NOMO-1 treated with dmso at 0.1 percent for 144 hours (cell line): ENCODE data around the gene EBI3.
A peak's percentile ranks its signal among the peaks of the same experiment; 100 is the strongest.
"Not testable (repeated sequence)": the region's sequence is repeated elsewhere in the genome, so short reads cannot be mapped to it uniquely, and the experiment has no call there.

Experiments used
- DNase-seq: peaks from one replicate; lab custom pipeline; 2025; ENCODE audit not compliant: unreplicated experiment; lab: John Stamatoyannopoulos, UW

Gene EBI3

DNA sequence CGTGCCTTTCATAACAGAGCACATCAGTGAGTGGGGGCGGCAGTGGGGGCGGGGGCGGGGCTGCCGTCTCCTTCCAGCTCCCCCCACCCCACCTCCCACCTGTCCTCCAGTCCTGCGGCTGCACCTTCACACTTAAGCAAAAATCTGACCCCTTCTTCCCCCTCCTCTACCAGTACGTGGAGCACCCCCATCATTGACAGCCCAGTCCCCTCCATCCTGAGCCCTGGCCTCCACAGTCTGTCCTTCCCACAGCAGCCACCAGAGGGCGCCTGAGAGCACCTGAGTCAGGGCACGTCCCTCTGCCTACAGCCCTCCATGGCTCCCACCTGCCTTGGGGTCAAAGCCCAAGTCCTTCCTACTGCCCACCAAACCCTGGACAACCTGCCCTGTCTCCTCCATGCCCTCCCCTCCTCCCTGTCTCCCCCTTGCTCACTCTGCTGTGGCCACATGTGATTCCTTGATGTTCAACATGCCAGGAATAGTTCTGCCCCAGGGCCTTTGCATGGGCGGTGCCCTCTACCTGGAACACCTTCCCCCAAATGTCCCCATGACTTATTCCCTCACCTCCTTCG, 4.0 kb downstream of the EBI3 start:
- peak; percentile 12 for DNase-seq

DNA sequence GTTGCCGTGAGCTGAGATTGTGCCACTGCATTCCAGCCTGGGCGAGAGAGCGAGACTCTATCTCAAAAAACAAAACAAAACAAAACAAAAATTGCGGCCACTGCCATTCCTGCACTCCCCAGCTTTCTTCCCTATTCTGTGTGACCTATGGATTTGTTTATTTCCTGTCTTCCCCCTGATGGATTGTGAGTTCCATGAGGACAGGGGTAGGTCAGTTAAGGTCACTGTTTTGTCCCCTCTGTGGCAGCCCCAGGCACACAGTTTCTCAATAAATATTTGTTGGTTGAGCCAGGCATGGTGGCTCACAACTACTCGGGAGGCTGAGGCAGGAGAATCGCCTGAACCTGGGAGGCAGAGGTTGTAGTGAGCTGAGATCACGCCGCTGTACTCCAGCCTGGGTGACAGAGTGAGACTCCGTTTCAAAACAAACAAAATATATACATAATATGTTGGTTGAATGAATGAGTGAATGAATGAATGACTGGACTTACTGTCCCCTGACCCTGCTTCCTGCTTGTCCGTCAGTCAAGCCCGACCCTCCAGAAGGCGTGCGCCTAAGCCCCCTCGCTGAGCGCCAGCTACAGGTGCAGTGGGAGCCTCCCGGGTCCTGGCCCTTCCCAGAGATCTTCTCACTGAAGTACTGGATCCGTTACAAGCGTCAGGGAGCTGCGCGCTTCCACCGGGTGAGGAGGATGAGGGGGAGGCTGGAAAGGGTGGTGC, 5.0 kb downstream of the EBI3 start:
- DNase-seq, result no peak

DNA sequence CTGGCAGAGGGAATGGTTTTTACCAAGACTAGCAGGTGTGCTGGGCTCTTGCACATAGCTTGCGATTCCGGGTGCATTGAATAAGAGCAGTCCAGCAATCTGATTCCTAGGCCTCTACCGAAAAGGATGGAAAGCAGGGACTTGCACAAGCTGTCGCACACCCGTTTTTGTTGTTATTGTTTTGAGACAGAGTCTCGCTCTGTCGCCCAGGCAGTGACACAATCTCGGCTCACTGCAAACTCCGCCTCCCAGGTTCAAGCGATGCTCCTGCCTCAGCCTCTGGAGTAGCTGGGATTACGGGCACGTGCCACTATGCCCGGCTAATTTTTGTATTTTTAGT, 5.5 kb downstream of the EBI3 start:
- no peak for DNase-seq

DNA sequence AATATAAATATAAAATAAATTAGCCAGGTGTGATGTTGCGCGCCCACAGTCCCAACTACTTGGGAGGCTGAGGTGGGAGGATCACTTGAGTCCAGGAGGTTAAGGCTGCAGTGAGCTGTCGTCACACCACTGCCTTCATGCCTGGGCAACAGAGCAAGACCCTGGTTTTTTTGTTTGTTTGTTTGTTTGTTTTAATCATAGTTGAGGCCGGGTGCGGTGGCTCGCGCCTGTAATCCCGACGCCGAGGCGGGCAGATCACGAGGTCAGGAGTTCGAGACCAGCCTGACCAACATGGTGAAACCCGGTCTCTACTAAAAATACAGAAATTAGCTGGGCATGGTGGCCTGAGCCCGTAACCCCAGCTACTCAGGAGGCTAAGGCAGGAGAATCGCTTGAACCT, 8.2 kb downstream of the EBI3 start:
- not testable (repeated sequence) for DNase-seq

DNA sequence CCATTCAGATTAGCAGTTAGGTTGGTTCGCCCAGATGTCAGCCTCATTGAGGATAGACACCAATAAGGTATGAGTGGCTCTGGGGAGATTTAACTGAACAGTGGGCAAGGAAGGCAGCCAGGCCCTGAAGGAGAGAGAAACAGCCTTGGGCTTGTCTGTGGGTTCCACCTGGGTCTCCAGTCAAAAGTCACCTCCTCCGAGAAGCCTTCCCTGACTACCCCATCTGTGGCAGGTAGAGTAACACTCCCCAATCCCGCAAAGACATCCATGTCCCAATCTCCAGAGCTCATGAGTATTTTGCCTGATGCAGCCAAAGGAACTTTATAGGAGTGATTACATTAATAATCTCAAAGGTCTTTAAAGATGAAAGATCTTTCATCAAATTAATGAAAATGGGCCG, 9.5 kb downstream of the EBI3 start:
- no peak for DNase-seq

DNA sequence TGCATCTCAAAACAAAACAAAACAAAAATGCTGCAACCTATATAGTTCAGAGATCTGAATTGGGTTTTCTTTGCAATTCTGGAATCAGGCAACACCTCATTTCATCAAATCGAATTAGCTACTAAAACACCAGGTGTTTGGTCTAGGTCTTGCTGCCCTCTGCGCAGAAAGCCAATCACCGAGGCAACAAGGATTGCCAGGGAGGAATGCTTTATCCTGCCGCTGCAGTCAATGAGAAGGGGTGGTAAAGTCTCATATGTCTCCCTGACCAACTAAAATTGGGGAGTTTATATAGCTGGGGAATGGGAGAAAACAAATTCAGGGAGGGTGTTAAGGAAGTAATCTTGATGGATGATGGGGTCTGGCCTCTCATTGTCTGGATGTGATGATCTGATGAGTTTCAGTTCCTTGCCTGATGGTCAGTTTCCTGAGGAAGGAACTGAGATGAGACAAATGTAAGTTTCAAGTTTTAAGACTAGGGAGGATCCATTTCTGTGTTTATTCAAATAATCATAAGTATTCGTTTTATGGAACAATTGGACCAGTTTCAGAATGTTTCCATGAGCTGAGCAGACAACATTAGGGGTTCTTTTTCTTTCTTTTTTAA, 12.6 kb downstream of the EBI3 start:
- DNase-seq, result no peak

DNA sequence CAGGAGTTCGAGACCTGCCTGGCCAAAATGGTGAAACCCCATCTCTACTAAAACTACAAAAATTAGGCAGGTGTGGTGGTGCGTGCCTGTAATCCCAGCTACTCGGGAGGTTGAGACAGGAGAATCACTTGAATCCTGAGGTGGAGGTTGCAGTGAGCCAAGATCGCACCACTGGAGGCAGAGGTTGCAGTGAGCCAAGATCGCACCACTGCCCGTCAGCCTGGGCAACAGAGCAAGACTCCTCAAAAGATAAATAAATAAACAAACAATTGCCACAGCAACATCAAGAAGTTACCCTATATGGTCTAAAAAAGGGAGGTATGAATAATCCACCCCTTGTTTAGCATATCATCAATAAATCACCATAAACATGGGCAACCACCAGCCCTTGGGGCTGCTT, 16.6 kb downstream of the EBI3 start:
- not testable (repeated sequence) for DNase-seq

DNA sequence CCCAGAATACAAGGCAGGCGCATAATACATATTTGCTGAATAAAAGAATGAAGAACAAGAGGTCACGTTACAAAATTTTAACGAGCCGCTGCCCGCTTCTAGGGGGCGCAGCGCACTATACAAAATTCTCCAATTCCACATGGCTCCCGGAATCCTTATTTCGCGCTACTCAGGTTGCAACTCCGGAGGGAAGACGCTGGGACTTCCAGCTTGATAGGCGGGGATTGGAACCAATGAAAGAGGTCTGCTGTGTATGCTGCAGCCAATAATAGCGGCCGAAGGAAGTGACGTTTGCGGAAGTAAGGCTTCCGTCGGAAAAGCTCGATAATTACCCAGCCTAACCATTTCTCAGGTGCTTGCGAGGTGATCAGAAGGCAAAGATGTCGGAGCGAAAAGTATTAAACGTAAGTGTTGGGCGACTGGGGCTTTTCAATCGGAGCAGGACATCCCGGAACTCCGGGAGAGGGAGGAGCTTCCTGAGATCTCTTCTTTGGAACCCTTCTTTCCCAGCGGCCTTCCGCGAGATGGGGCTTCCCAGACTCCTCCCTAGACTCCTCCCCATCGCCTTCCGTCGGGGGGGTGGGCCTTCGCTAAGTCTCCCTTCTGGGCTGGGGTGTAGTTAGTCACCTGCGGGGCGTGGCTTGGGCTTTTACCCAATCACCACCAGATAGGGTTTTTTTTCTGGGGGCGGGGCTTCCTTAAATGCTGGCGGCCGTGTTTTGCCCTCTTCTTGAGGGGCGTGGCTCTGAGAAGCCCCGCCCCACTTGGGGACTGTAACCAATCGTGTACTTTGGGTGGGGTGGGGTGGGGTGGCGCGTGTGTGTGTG, 17.7 kb downstream of the EBI3 start, which contains the start of gene YJU2:
YJU2 (plus strand) TSS at position 314 of the 827 bp plus-strand sequence; CDS start at position 381, 67 bp downstream.
- peak; percentile 99 for DNase-seq

DNA sequence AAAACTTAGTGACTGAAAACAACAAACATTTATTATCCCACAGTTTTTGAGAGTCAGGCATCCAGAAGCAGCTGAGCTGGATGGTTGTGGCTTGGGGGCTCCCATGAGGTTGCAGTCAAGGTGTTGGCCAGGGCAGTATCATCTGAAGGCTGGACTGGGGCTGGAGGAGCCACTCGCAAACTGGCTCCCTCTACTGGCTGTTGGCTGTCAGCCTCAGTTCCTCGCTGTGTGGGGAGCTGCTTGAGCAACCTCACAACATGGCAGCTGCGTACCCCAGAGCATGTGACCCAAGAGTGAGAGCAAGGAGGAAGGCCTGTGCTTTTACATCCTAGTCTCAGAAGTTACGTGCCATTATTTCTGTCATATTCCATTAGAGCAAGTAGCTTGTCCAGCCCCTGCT, 27.2 kb downstream of the EBI3 start:
- no peak for DNase-seq

DNA sequence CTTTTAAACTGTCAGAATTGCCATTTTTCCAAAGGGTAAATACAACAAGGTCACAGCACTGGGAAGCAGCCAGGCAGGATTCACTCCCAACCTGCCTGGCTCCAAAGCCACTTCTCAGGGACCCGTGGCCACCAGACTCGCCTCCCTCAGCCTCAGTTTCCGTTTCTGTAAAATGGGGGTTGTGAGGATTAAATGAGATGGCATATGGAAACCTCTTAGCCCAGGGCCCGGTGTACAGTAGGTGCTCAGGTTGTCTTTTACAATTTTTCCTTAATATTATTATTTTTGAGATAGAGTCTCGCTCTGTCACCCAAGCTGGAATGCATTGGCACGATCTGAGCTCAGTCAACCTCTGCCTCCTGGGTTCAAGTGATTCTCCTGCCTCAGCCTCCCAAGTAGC, 27.7 kb downstream of the EBI3 start:
- DNase-seq, result no peak

DNA sequence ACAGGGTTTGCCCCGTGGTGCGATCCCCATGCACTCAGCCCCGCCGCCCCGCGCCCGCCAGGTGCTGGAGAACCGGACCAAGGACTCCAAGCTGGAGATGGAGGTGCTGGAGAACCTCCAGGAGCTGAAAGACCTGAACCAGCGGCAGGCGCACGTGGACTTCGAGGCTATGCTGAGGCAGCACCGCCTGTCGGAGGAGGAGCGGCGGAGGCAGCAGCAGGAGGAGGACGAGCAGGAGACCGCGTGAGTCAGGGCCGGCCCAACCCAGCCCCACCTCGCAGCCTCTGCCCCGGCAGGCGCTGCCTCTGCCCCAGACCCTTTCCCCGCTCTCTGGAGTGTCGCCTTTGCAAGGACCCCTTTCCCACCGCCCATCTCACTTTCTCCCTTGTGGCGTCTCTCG, 28.9 kb downstream of the EBI3 start:
- DNase-seq, result no peak

DNA sequence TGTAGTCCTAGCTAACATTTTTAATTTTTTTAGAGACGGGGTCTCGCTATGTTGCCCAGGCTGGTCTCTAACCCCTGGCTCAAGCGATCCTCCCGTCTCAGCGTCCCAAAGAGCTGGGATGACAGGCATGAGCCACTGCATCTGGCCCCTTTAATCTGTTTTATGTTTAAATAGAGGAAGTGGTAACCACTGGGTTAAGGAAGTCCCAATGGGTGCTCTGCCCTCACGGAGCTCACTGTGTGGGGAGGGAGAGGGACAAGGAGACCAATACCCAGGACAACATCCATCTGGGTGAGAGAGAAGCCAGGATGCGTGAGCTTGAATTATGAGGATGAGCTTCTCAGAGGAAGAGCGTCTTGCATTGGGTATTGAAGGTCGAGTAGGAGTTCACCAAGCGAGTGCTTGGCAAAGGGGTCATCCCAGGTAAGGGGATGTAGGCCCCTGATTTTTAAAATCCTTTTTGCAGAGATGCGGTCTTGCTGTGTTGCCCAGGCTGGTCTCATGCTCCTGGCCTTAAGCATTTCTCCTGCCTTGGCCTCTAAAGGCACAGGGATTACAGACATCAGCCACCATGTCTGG, 31.4 kb downstream of the EBI3 start:
- DNase-seq, result peak; percentile 21

DNA sequence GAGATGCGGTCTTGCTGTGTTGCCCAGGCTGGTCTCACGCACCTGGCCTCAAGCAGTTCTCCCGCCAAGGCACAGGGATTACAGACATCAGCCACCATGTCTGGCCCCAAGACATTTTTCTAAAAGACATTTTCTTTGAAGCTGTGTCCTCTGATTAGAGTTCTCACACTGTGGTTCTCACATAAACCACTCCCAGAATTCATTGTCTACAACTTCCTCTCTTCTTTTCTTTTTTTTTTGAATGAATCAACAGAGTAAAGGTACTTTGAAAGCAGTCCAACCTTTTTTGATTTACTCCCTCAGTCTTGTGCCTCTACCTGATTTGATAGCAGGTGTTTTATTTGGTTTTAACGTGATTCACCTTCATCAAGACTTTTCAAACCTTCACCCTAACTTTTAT, 35.5 kb downstream of the EBI3 start:
- DNase-seq, result no peak

DNA sequence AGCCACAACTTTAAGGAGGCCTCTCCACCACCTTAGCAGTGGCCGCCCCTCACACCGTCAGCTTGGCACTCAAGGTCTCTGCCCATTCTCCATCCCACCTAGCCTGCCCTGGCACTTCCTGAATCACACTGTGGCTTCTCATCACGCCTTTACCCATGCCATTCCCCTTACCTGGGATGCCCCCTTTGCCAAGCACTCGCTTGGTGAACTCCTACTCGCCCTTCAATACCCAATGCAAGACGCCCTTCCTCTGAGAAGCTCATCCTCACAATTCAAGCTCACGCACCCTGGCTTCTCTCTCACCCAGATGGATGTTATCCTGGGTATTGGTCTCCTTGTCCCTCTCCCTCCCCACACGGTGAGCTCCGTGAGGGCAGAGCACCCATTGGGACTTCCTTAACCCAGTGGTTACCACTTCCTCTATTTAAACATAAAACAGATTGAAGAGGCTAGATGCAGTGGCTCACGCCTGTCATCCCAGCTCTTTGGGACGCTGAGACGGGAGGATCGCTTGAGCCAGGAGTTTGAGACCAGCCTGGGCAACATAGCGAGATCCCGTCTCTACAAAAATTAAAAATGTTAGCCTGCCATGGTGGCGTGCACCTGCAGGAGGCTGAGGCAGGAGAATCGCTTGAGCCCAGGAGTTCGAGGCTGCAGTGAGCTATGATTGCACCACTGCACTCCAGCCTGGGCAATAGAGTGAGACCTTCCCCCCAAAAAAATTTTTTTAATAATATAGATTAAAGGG, 37.1 kb downstream of the EBI3 start:
- DNase-seq, result no peak

DNA sequence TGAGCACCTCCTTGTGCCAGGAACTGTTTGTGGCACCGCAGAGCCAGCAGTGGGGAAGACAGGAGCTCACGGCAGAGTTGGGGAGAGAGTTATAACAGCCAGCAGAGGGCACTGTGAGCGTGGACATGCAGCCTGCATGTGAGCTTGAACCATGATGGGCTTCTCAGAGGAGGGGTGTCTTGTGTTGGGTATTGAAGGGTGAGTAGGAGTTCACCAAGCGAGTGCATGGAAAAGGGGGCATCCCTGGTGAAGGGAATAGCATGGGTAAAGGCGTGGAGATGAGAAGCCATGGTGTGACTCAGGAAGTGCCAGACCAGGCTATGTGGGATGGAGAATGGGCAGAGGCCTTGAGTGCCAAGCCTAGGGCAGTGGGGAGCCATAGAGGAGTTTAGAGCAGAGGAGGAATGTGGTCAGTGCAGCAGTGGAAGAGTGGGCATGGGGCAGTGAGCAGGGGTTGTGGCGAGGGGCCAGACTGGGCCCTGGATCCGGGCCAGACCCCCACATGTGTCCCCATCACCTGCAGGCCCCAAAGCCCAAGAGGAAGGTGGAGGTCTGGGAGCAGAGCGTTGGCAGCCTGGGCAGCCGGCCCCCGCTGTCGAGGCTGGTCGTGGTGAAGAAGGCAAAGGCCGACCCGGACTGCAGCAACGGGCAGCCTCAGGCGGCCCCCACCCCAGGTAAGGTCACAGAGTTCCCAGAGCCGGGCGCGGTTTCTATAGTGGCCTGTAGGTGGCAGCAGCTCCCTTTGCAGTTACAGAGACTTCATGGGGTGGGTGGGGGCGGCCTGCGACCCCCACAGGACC, 38.0 kb downstream of the EBI3 start:
- DNase-seq, result peak; percentile 50

DNA sequence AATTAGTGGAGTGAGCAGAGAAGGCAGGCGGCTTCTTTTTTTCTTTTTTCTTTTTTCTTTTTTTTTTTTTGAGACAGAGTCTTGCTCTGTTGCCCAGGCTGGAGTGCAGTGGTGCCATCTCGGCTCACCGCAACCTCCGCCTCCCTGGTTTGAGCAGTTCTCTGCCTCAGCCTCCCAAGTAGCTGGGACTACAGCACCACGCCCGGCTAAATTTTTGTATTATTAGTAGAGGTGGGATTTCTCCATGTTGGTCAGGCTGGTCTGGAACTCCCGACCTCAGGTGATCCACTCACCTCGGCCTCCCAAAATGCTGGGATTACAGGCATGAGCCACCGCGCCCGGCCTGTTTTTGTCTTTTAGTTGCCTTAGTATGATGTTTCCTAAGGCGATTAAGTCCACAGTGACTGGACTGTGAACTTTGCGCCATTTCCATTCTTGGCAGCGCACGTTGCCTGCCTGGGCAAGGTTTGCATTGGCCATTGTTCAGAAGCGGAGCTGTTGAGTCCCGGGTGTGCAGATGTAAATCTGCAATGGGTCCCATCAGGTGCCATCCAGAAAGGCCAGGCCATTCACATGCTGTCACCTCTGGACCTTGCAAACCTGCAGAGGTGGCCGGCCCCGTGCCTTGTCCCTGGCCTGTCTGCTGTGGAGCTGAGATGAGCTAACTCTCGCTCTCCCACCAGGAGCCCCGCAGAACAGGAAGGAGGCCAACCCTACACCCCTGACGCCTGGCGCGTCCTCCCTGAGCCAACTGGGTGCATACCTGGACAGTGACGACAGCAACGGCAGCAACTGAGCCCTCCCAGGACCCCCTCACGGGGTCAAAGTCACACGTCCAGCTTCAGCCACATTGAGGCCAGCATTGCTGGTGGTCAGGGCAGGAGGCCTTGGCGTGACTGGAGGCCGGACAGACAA, 38.8 kb downstream of the EBI3 start:
- DNase-seq, result no peak

DNA sequence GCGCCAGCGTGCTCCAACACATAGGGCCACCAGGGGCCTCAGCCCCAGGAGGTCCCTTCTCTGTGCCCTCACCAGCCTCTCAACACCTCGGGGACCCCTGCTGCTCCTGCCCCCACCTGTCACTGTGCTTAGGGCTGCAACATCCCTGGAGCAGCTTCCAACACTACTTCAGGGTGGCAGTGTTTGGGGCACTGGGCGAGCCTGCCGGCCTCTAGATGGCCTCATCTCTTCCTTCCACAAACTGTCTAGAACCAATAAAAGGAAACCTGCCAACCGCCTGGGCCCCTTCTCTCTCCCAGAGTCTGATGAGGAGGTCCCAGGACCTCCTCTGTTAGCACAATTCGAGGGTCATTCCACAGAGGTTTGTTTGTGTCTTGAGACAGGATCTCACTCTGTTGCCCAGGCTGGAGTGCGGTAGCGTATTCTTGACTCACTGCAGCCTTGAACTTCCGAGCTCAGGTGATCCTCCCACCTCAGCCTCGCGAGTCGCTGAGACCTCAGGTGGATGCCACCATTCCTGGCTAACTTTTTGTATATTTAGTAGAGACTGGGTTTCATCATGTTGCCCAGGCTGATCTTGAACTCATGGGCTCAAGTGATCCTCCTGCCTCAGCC, 39.6 kb downstream of the EBI3 start:
- DNase-seq, result no peak

DNA sequence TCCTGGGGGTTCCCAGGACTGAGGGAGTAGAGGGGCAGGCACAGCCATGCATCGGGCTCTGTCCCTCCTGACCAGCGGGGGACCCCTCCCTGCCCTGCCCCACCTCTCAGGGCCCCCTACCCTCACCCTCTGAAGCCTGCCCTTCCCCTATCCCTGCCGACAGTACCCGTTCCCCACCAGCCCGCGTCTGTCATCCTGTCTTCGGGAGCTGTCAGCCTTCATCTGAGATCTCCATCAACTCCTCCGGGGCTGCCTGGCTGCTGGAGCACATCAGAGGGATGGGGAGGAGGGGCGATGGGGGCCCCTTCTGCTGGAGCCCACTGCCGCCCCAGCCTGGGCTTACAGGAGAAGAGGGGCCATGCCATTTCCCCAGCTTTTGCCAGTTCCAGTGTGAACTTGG, 43.6 kb downstream of the EBI3 start:
- no peak for DNase-seq
